Endothelial cell of umbilical vein (primary cell): ENCODE data around the gene RAI1.

Source experiments
- CTCF ChIP-seq, 2 donors: IDR thresholded peaks; 1 replicate in 1 of 2; 2 replicates in 1 of 2; pipeline ENCODE4 v1.5.1; 2011; ENCODE audit warnings: low read length in 2 of 2, mild to moderate bottlenecking in 2 of 2, moderate library complexity in 2 of 2, control low read depth in 1 of 2, inconsistent platforms in 1 of 2, low read depth in 1 of 2; ENCODE audit not compliant: insufficient read depth in 1 of 2; ENCODE audit errors: extremely low read depth in 1 of 2
- EZH2 ChIP-seq: IDR thresholded peaks from 2 replicates; pipeline ENCODE4 v1.6.1; 2012; ENCODE audit warnings: borderline replicate concordance, low read depth, mild to moderate bottlenecking, moderate library complexity, low read length, inconsistent platforms; ENCODE audit not compliant: severe bottlenecking
- FOS ChIP-seq: IDR thresholded peaks from 2 replicates; pipeline ENCODE4 v1.6.1; 2011; ENCODE audit warnings: mild to moderate bottlenecking, low read length, moderate library complexity, borderline replicate concordance; ENCODE audit not compliant: insufficient read depth
- GATA2 ChIP-seq: IDR thresholded peaks from 2 replicates; pipeline ENCODE4 v1.7.0; 2011; ENCODE audit warnings: low read depth, mild to moderate bottlenecking, moderate library complexity, mixed read lengths, low read length; ENCODE audit not compliant: insufficient read length, insufficient read depth
- JUN ChIP-seq: IDR thresholded peaks from 2 replicates; pipeline ENCODE4 v1.6.1; 2011; ENCODE audit warnings: borderline replicate concordance, low read depth; ENCODE audit not compliant: insufficient read length, insufficient read depth
- MAX ChIP-seq: IDR thresholded peaks from 2 replicates; pipeline ENCODE4 v1.6.1; 2011; ENCODE audit not compliant: insufficient read depth, insufficient read length
- MYC ChIP-seq: IDR thresholded peaks from one replicate; pipeline ENCODE4 v1.6.1; 2011; ENCODE audit warnings: mild to moderate bottlenecking, low read depth, low read length
- POLR2A ChIP-seq: IDR thresholded peaks from 2 replicates; pipeline ENCODE4 v1.6.1; 2012; ENCODE audit warnings: low read depth, mild to moderate bottlenecking, control low read depth, low read length
- POLR2AphosphoS5 ChIP-seq: IDR thresholded peaks from 2 replicates; pipeline ENCODE4 v1.6.1; 2012; ENCODE audit warnings: low read depth, mild to moderate bottlenecking, control low read depth, low read length, moderate library complexity; ENCODE audit not compliant: insufficient read depth

DNA sequence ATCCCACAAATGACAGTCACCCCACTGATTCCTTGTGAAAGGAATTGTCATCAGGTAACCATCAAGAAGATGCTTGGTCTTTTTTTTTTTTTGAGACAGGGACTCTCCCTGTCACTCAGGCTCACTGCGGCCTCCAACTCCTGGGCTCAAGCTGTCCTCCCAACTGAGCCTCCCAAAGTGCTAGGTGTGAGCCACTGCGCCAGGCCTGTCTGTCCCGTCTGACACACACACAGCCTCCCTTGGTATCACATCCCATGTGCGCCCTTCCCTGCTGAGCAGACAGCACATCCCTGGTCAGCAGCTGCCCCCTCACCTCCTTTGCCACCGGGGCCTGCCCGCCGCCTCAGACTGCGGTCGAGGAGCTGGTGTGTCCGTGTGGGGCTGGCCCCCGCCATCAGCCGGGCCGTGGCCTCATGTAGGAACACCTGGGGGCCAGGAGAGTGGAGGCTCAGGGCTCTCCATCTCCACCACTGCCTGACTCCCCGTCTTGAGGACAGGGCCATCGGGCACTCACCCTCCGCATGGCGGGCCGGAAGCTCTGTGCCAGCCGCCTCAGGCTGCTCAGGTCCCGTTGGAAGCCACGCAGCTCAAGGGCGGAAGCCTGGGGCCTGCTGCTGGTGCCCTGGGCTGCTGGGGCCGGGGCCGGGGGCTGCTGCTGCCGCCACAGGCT is 131.9 kb downstream of the RAI1 start:
- TF ChIP-seq CTCF (IDR thresholded peaks at IDR 0.05; ENCODE audit: extremely low read depth in 1 of 2, insufficient read depth in 1 of 2, low read depth in 1 of 2, low read length in 2 of 2) (no peak), FOS (no peak), POLR2A (peak; percentile 13), JUN (no peak), POLR2AphosphoS5 (no peak), EZH2 (no peak), MAX (no peak), GATA2 (no peak), MYC (no peak)
